Rectal smooth muscle tissue (tissue), 1 donor: ENCODE results near the gene SCAMP1.
"Not testable (repeated sequence)": the region's sequence is repeated elsewhere in the genome, so short reads cannot be mapped to it uniquely, and the experiment has no call there.

ENCODE experiments used
- H3K27ac ChIP-seq: one replicate; pipeline ENCODE4 v1.7.0; 2013; ENCODE audit warnings: low read depth, low read length, inconsistent platforms
- H3K27me3 ChIP-seq: one replicate; pipeline ENCODE4 v1.7.0; 2013; ENCODE audit warnings: low read length; ENCODE audit not compliant: control insufficient read depth, insufficient read depth
- H3K36me3 ChIP-seq: one replicate; pipeline ENCODE4 v1.7.0; 2013; ENCODE audit warnings: low read length; ENCODE audit not compliant: control insufficient read depth, insufficient read depth
- H3K4me1 ChIP-seq: one replicate; pipeline ENCODE4 v1.7.0; 2013; ENCODE audit warnings: low read length; ENCODE audit not compliant: control insufficient read depth, insufficient read depth
- H3K4me3 ChIP-seq: one replicate; pipeline ENCODE4 v1.7.0; 2013; ENCODE audit warnings: low read length
- H3K9ac ChIP-seq: one replicate; pipeline ENCODE4 v1.7.0; 2013; ENCODE audit warnings: low read length

Gene SCAMP1

DNA sequence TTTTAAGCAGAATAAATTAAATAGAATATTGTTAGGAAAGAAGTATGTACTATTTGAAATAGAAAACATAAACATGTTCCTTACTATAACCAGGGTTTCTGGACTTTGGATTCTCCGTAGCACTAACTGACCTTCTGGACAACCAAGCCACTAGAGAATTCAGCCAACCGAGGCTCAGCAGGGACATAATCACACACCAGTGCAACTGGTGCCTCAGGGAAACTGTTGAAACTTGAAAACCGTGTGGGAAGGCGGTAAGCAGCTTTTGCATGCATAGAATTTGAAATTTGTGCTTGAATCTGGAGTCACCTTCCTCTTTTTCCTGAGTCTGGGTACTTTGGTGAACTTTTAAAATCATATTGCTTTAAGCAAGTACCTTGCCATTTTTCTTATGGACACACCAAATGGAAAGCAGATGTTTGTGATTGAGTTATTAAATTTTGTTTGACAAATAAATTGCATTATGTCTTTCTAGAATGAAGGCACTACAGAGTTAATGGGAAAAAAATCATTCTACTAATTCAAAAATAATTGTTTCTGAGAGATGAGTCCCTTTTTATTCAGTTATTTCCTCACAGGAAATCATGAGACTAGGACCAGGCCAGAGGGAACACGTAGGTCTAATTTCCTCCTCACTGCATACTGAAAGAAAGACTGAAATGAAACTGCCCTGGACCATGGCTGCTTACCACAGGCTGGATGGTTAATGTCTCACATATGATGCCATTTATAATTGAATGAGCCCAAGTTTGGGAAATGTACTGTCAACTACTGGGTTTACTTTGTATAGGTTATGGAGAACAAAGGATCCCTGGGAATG is 20.6 kb upstream of the SCAMP1 start:
- H3K27me3 ChIP-seq, result no peaks in the 10 kb centered on the region
- H3K4me1 ChIP-seq, result no peaks in the 10 kb centered on the region
- H3K9ac ChIP-seq, result no peak overlapping the region
- no peak overlapping the region for H3K4me3 ChIP-seq
- no peak overlapping the region for H3K27ac ChIP-seq
- H3K36me3 ChIP-seq, result no peaks in the 10 kb centered on the region

DNA sequence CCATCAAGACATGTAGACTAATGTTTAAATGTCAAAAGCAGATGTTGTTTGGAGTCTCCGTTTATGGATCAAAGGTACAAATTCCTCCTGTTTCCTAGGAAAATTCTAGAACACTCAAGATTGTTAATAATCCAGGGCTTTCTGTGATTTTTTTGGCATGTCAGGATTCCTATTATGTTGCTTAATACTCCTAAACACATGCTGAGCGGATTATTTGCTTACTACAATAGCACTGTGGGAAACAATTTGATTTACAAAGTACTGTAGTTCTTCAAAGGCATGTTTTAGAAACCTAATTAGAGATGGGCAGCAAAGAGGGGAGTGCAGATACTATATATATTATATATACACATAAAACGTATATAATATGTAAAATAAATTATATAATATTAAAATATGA is 19.0 kb upstream of the SCAMP1 start:
- H3K4me3 ChIP-seq, result no peak overlapping the region
- H3K9ac ChIP-seq, result no peak overlapping the region
- no peak overlapping the region for H3K27ac ChIP-seq
- H3K36me3 ChIP-seq, result no peaks in the 10 kb centered on the region
- no peaks in the 10 kb centered on the region for H3K27me3 ChIP-seq
- no peaks in the 10 kb centered on the region for H3K4me1 ChIP-seq

DNA sequence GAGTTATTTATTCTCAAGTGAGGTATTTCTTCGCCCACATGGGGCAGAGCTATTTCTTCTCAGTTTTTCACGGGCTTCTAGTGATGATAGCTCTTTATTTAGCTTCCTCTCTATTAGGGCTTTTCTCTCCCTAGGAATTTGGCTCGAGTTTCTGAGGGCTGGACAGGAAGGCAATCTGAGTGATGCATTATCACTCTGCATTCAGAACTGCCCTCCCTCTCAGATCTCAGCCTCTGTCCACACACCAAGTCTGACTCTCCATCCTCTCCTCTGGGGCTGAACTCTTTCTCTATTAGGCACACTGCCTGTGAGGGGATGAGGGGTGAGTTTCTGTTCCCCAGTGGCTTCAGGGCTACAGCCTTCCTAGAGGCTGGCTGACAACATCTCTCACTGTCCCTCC is 14.9 kb upstream of the SCAMP1 start:
- Histone ChIP-seq H3K27ac (no peak overlapping the region), H3K4me1 (no peaks in the 10 kb centered on the region), H3K4me3 (no peak overlapping the region), H3K9ac (no peak overlapping the region), H3K27me3 (no peaks in the 10 kb centered on the region), H3K36me3 (no peaks in the 10 kb centered on the region)

DNA sequence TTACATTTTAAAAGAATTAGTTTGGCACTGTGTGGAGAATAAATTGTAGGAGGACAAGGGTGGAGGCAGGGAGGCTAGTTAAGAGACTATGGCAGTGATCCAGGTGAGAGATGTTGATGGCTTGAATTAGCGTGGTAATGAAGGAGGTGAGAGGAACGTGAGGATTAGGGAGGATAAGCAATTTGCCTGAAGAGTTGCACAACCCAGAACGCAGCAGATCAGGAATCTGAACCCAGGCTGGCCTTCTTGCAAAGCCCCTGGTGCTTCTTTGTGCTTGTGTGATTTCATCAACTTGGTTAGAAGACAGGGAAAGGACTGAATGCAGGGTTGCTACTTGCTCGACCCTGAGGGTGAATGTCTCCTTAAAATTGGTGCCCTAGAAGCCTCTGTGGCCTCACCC is 6.9 kb upstream of the SCAMP1 start:
- no peak overlapping the region for H3K9ac ChIP-seq
- H3K4me3 ChIP-seq, result no peak overlapping the region
- H3K36me3 ChIP-seq, result no peaks in the 10 kb centered on the region
- no peaks in the 10 kb centered on the region for H3K27me3 ChIP-seq
- no peaks in the 10 kb centered on the region for H3K4me1 ChIP-seq
- H3K27ac ChIP-seq, result no peak overlapping the region

DNA sequence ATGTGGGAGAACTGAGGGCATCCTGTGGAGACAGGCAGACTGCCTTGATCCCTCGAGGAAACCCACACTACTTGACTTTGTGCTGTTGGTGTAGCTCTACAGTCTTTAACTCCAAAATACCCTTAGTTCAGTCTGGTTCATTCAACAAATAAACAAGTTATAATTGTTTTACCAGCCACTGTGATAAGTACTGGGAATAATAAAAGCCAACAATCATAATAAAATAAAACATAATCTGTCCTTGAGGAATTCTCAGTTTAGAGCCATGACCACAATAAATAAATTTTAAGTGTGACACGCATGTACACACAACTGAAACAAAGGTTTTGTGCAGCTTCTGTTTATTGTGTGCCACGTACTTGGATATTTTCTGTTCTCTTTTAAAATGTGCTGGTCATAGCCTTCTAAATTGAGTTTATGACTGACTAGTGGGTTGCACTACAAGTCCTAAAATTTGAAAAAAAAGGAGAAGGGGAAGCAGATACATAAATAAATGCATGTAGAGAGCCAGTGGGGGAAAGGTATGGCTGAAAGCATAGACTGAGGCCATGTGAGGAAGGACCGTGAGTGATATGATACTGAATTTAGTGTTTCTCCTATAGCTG is 6.2 kb upstream of the SCAMP1 start:
- Histone ChIP-seq H3K36me3 (no peaks in the 10 kb centered on the region), H3K9ac (no peak overlapping the region), H3K4me3 (no peak overlapping the region), H3K4me1 (peaks cover 3% of the 10 kb centered on the region), H3K27ac (no peak overlapping the region), H3K27me3 (no peaks in the 10 kb centered on the region)

DNA sequence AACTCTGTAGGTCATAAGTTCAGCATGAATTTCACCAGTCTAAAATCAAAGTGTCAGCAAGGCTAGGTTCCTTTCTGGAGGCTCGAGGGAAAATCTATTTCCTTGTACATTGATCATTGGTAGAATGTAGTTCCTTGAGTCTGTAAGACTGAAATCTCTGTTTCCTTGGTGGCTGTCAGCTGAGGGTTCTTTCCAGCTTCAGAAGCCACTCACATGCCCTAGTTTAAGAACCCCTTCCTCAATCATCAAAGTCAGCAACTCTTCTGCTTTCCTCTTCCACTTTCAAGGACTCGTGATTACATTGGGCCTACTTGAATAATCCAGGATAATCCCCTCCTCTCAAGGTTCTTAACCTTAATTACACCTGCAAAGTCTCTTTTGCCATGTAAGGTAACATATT is 4.9 kb upstream of the SCAMP1 start:
- Histone ChIP-seq H3K27ac (no peak overlapping the region), H3K4me1 (peaks cover 3% of the 10 kb centered on the region), H3K4me3 (no peak overlapping the region), H3K9ac (no peak overlapping the region), H3K27me3 (no peaks in the 10 kb centered on the region), H3K36me3 (no peaks in the 10 kb centered on the region)

DNA sequence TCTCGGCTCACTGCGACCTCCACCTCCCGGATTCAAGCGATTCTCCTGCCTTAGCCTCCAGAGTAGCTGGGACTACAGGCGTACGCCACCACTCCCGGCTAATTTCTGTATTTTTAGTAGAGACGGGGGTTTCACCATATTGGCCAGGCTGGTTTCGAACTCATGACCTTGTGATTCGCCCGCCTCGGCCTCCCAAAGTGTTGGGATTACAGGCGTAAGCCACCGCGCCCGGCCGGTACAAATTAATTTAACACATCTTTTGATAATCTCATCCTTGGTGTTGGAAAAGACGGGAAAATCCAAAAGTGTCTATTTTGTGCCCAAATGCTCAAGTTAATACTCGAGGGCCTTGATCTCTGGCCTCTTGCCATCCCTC is 974 bp upstream of the SCAMP1 start:
- Histone ChIP-seq H3K9ac (peak overlapping the region; percentile 64), H3K4me3 (peak overlapping the region; percentile 85), H3K27ac (peak overlapping the region; percentile 87)
- not testable (repeated sequence) for H3K27me3 ChIP-seq, H3K4me1 ChIP-seq, H3K36me3 ChIP-seq

DNA sequence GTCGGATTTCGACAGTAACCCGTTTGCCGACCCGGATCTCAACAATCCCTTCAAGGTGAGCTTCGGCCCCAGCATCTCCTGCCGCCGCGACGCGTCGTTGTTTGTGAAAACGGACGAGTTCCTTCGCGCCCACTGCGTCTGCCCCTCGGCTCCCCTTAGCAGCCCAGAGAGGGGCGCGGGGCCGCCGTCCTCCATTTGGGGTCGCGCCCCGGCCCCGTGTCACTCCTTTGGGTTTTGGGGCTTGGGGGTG is 182 bp downstream of the SCAMP1 start:
- H3K36me3 ChIP-seq, result no peaks in the 10 kb centered on the region
- peak overlapping the region; percentile 87 for H3K27ac ChIP-seq
- peak overlapping the region; percentile 80 for H3K9ac ChIP-seq
- peak overlapping the region; percentile 93 for H3K4me3 ChIP-seq
- no peaks in the 10 kb centered on the region for H3K27me3 ChIP-seq
- peaks cover 7% of the 10 kb centered on the region for H3K4me1 ChIP-seq

DNA sequence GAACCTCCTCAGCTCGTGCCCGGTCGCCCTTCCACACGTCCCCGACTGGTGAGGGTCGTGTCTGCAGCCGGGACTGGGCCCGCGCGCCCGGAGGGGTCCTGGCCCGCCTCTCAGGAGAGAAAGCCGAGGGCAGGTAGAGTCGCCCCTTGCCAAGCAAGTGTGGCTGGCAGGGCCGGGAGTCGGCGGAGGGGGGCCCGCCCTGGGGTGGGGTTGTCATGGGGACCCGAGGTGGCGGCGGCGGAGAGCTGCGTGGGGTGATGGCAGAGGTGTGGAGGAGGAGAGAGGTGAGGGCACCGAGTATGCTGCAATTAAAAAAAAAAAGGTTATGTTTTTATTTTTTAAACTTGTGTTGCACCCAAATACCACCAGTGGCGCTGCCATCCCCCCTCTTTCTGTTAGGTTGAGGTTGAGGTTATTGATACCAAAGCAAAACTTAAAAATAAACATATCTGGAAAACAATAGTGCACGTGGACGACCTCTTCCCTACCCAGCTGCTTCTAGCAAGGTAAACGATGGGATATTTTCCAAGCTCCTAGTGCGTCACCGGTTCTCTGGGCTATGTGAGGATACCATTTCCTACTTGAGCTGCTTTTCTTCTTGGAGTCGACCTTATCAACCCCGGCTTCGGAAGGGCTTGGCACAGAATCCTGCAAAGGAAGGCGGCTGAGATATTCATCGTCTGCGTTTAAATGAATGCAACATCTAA is 660 bp downstream of the SCAMP1 start:
- no peaks in the 10 kb centered on the region for H3K27me3 ChIP-seq

DNA sequence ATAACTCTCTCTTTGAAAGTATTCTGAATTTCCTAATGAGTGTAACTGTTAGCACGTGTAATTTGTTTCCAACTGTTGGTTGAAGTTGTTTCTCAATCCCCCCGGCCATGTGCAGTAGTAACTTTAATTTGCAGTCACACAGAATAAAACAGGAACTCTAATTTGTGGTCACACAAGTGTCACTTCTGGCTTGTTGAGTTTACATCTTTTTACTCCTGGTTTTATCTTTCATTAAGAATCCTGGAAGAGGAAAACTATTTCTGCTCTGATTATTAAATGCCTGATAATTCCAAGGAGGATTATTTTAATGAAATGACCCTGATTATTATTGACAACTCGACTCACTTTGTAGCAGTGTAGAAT is 1.2 kb downstream of the SCAMP1 start:
- H3K4me3 ChIP-seq, result peak overlapping the region; percentile 93
- H3K27ac ChIP-seq, result peak overlapping the region; percentile 87
- H3K36me3 ChIP-seq, result no peaks in the 10 kb centered on the region
- H3K9ac ChIP-seq, result no peak overlapping the region
- no peaks in the 10 kb centered on the region for H3K27me3 ChIP-seq
- H3K4me1 ChIP-seq, result peaks cover 7% of the 10 kb centered on the region

More for the DNA sequence above, 660 bp downstream of the SCAMP1 start:
- Histone ChIP-seq H3K9ac (peak overlapping the region; percentile 80), H3K27ac (peak overlapping the region; percentile 87), H3K4me3 (peak overlapping the region; percentile 93), H3K36me3 (no peaks in the 10 kb centered on the region), H3K4me1 (peaks cover 7% of the 10 kb centered on the region)

DNA sequence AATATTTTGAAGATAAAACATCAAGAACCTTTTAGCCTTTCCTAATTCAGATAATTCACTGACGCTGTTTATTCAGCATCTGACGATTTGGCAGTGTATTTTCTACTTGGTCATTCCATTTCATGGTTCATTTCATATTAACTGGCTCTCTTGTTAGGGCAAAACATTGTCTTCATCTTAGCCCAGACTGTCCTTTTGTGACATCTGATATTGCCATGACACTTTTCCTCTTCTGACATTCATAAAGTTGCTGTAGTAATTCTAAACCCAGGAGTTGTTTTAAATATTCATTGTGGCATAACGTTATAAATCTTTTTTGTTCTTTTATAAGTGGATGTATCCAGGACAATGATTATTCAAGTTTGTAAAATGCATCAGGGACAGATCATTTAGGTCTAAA is 1.8 kb downstream of the SCAMP1 start:
- no peaks in the 10 kb centered on the region for H3K36me3 ChIP-seq
- peaks cover 7% of the 10 kb centered on the region for H3K4me1 ChIP-seq
- no peaks in the 10 kb centered on the region for H3K27me3 ChIP-seq
- H3K9ac ChIP-seq, result no peak overlapping the region
- H3K27ac ChIP-seq, result no peak overlapping the region
- no peak overlapping the region for H3K4me3 ChIP-seq

DNA sequence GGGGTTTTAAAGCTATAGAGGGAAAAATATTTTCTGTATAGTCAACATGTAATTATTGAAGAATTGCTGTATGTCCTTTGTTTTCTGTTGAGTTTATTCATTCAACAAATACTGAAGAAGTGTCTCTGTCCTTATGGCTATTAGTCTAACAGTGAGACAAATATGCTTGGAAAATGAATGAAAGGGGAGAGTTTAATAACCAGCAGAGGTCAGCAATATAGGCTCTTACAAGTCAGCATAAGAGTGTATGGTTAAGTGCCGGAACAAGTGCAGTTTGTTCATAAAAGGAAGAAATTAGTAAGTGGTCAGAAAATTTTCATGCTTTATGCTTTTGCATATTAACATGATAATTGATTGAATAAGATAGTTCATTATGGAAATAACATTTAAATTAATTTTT is 3.6 kb downstream of the SCAMP1 start:
- H3K4me1 ChIP-seq, result peaks cover 5% of the 10 kb centered on the region
- no peak overlapping the region for H3K27ac ChIP-seq
- no peak overlapping the region for H3K4me3 ChIP-seq
- H3K9ac ChIP-seq, result no peak overlapping the region
- no peaks in the 10 kb centered on the region for H3K27me3 ChIP-seq
- no peaks in the 10 kb centered on the region for H3K36me3 ChIP-seq
